Measurements from ENCODE around the gene PXDN.

- TF ChIP-seq RBM22 (IDR thresholded peaks at IDR 0.05; ENCODE audit: low read depth, low read length, poor library complexity, severe bottlenecking): no peak
- TF ChIP-seq MAX (CRISPR knock-in tag; IDR thresholded peaks at IDR 0.05): no peak
- TF ChIP-seq EP300 (IDR thresholded peaks at IDR 0.05; ENCODE audit: low read length): no peak
- TF ChIP-seq FOXK2 (conservative IDR thresholded peaks at IDR 0.05 in 1 of 2, IDR thresholded peaks at IDR 0.05 in 1 of 2; ENCODE audit: low read depth in 2 of 2): no peak
- TF ChIP-seq NR3C1 (CRISPR knock-in tag; IDR thresholded peaks at IDR 0.05): no peak
- no peak for TF ChIP-seq CTCF (IDR thresholded peaks at IDR 0.05 in 2 of 3, conservative IDR thresholded peaks at IDR 0.05 in 1 of 3; ENCODE audit: insufficient read depth in 2 of 3, low read depth in 1 of 3, low read length in 3 of 3)
- TF ChIP-seq SMARCC2 (IDR thresholded peaks at IDR 0.05; ENCODE audit: low read depth): no peak
- TF ChIP-seq THAP7 (CRISPR knock-in tag; IDR thresholded peaks at IDR 0.05): no peak
- TF ChIP-seq NFXL1 (CRISPR knock-in tag; IDR thresholded peaks at IDR 0.05): no peak
- TF ChIP-seq NFATC3 (IDR thresholded peaks at IDR 0.05): no peak
- TF ChIP-seq KDM2B (CRISPR knock-in tag; IDR thresholded peaks at IDR 0.05): no peak
- TF ChIP-seq GATA2 (CRISPR knock-in tag; IDR thresholded peaks at IDR 0.05): no peak
- no peak for TF ChIP-seq SRF (CRISPR knock-in tag; IDR thresholded peaks at IDR 0.05)
Observed at GRCh38 chr2:1754461-1755170, 10.3 kb upstream of the PXDN start.

Data from K562 (cell line).